Prostate gland (tissue), 2 donors: ENCODE results near the gene TAF12.

ENCODE experiments used
- POLR2A ChIP-seq: fragments of 450-650 bp; IDR thresholded peaks from one replicate; pipeline ENCODE4 v1.6.1; 2016; ENCODE audit warnings: antibody characterized with exemption, mild to moderate bottlenecking
- POLR2AphosphoS5 ChIP-seq: sonication (generic); formaldehyde crosslinking; IDR thresholded peaks from one replicate; pipeline ENCODE4 v1.6.1; 2017; ENCODE audit warnings: antibody characterized with exemption
- TF ChIP-seq, protein P1 (sequence below), 4 experiments: fragments of 200-600 bp in 2 of 4; fragments of 450-650 bp in 2 of 4; sonication (generic) in 2 of 4; IDR thresholded peaks; 1 replicate in 3 of 4; 2 replicates in 1 of 4; pipeline ENCODE4 v1.5.1; 2016 to 2019; ENCODE audit warnings: antibody characterized with exemption in 4 of 4, mild to moderate bottlenecking in 2 of 4, moderate library complexity in 2 of 4

DNA sequence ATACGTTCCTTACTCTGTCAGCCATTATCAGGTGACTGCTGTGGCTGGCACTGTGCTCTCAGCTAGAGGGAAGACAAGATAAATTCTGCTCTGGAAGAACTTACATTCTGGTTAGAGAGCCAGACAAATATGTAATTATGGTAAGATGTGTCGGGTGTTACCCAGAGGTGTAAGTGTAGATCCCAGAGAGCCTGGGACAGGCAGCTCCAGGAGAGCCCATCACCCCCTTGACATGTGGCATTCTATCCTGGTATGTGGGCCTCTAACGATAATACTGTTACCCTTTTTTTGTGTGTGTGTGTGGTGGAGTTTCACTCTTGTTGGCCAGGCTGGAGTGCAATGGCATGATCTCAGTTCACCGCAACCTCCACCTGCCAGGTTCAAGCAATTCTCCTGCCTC is 71.0 kb downstream of the TAF12 start:
- TF ChIP-seq POLR2A (no peak), POLR2AphosphoS5 (no peak)
- TF ChIP-seq, protein P1, sequence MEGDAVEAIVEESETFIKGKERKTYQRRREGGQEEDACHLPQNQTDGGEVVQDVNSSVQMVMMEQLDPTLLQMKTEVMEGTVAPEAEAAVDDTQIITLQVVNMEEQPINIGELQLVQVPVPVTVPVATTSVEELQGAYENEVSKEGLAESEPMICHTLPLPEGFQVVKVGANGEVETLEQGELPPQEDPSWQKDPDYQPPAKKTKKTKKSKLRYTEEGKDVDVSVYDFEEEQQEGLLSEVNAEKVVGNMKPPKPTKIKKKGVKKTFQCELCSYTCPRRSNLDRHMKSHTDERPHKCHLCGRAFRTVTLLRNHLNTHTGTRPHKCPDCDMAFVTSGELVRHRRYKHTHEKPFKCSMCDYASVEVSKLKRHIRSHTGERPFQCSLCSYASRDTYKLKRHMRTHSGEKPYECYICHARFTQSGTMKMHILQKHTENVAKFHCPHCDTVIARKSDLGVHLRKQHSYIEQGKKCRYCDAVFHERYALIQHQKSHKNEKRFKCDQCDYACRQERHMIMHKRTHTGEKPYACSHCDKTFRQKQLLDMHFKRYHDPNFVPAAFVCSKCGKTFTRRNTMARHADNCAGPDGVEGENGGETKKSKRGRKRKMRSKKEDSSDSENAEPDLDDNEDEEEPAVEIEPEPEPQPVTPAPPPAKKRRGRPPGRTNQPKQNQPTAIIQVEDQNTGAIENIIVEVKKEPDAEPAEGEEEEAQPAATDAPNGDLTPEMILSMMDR (IDR thresholded peaks at IDR 0.05), result no peak
